HT-29 (cell line): ENCODE results near the gene PARD6A. TPM values are rescaled to one million over a fixed set of nuclear protein-coding genes. Genes with fewer than 3 reads are reported as not detected.

ENCODE experiments used
- DNase-seq: peaks from one replicate; pipeline ENCODE4 v3.0.0-alpha.2; 2015; ENCODE audit warnings: low spot score
- total RNA-seq: library from RNA; depleted of rRNA; stranded (reverse); fragments of >200 nt; shearing (Covaris generic); gene quantifications from 2 replicates; pipeline ENCODE4 v1.2.3, GENCODE V29; 2014

PARD6A gene
- total RNA-seq, 1 experiment from 2014 or later = 38.1 TPM

DNA sequence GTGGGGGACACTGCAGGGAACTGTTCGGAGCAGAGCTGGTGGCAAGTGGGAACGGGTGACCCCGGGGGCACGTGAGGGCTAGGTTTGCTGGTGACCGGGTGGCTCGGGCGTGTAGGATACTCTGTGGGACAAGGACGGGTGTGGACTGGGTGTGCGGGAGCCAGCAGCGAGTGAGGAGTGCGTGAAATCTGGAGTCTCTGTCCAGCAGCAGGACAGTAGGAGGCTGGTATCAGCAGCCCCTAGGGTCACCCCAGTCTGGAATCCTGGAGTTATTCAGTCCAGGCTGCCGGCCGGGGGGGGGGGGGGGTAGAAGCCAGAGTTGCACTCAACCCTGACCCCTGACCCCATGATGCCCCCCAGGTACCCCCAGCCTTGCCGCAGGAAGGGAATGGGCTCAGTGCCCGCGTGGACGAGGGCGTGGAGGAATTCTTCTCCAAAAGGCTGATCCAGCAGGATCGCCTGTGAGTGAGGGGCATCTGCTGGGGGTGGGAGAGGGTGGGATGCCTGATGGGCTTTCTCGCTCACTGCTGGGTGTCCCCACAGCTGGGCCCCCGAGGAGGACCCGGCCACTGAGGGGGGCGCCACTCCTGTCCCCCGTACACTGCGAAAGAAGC is 6.9 kb upstream of the PARD6A start:
- no peak for DNase-seq

DNA sequence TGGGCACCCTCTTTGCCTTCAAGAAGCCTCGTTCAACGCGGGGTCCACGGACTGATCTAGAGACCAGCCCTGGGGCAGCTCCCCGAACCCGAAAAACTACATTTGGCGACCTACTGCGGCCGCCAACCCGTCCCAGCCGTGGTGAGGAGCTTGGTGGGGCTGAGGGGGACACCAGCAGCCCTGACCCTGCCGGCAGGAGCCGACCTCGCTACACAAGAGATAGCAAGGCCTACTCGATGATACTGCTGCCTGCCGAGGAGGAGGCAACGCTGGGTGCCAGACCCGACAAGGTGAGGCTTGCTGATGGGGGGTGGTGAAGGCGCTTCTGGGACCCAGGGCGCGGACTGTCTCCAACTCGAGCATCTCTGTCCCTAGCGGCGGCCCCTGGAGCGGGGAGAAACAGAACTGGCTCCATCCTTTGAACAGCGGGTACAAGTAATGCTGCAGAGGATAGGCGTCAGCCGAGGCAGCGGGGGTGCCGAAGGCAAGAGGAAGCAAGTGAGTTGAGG is 6.3 kb upstream of the PARD6A start:
- DNase-seq = no peak

DNA sequence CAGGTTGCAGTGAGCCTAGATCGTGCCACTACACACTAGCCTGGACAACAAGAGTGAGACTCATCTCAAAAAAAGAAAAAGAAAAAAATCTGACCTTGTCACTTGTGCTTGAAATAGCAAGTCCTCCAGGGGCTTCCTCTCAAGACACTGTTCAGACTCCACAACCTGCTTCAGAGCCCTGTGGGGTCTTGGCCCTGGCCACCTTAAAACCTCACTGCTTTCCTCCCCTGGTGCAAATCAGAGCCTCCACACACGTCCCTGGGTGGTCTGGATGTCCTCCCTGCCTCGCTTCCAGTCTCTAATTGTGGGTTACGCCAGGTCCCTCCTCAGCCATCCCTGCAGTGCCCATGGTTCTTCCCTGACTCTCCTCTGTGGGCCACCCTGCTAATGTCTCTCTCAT is 5.4 kb upstream of the PARD6A start:
- no peak for DNase-seq

DNA sequence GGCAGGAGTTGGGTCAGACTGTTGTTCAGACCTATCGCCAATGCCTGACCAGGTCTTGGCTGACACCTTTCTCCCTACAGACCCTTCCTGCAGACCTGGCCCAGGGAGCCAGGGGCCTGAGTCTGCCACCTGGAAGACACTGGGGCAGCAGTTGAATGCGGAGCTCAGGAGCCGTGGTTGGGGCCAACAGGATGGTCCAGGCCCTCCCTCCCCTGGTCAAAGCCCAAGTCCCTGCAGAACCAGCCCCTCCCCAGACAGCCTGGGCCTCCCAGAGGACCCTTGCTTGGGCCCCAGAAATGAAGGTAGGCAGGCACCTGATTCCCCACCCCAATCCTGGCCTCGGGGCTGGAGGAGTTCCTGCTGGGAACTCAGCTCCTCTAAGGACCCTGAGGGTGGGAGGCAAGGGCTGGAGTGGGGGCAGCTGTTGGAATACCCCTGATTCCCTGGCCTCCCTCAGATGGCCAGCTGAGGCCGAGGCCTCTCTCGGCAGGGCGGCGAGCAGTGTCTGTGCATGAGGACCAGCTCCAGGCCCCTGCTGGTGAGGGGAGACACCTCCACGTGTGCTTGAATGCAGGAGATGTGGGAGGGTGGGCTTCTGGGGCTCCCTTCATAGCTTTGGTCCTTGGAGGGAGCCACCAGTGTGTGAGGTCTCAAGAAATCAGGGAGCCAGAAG is 4.3 kb upstream of the PARD6A start:
- DNase-seq = no peak

DNA sequence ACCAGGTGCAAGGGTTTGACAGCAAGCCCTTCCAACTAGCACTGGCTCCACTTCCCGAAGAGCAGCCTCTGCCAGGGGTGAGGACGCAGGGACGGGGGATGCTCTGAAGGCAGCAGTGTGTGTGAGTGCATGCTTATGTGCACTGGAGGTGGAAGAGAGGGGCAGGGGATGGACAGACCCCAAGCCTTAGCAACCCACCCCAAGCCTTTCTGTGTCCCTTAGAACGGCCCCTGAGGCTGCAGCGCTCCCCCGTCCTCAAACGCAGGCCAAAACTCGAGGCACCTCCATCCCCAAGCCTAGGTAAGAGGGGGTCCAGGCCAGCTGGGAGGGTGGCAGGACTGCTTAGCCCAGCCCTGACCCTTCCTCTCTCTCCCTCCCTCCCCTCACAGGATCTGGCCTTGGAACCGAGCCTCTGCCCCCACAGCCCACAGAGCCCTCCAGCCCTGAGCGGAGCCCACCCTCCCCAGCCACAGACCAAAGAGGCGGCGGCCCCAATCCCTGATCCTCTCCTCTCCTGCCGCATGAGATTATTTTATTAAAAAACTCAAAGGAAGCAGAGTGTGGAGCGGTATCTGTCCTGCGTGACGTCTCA is 3.6 kb upstream of the PARD6A start:
- DNase-seq = no peak

DNA sequence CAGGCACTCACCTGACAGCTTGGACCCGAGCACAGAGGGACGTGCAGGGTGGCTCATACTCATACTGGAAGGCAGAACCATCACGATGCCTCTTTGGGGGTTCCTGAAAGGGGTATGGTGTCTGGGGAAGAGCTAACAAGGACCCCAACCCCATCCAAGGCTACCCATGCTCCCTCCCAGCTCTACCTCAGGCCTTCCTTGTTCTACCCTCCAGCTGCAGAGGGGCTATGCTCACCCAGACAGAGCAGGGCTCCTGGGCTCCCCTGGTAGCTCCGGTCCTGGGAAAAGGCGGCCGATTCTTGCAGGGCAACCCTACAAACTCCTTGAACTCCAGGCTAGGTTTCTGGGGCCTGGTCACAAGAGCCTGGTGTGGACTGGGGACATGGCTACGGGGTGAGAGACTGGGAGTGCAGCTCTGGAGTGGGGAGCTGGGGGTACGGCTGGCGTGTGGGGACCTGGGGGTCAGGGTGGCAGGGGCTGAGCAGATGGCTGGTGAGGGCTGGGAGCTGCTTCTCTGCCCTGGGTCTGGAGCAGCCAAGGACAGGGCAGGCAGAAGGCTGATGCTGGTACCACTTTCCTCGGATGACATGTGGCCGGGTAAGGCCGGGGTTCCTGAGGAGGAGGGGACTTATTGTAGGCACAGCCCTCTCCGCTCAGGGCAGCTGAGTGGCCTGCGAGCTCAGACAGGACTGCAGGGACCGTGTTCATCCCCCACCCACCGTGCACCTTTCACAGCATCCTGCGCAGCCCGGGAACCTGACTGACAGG is 2.8 kb upstream of the PARD6A start:
- no peak for DNase-seq

DNA sequence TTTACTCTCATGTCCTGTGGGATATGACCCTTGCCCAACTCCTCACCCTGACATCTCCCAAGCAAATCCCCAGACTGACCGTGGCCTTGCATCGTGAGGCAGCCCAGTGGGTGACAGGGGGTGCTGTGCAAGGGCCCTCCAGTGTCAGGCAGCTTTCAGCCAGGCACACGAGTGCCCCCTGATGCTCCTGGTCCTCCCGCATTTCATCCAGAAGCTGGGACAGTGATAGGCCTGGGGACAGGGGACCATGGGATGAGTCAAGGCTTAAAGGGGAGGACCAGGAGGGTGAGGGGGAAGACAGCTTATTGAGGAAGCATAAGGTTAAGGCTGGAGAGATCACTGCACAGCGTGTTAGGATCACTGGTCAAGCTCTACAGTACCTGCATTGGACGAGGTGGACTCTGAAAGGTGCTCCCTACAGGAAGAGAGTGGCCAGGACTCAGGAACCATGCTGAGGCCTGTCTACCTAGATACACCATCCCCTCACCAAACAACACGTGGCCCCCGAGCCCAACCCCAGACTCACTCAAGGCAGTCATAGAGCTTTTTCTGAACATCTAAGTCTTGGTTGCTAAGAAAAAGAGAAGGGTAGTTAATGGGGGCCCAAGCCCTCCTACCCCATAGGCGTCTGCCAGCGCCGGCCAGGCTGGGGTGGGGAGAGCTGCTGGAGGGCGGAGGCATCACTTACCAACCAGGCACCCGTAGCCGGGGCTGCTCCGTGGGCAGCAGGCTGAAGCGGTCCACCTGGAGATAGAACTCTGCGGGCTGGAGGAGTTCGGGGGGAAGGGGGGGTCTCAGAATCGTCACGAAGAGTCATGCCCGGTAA is 1.7 kb upstream of the PARD6A start:
- DNase-seq = no peak

DNA sequence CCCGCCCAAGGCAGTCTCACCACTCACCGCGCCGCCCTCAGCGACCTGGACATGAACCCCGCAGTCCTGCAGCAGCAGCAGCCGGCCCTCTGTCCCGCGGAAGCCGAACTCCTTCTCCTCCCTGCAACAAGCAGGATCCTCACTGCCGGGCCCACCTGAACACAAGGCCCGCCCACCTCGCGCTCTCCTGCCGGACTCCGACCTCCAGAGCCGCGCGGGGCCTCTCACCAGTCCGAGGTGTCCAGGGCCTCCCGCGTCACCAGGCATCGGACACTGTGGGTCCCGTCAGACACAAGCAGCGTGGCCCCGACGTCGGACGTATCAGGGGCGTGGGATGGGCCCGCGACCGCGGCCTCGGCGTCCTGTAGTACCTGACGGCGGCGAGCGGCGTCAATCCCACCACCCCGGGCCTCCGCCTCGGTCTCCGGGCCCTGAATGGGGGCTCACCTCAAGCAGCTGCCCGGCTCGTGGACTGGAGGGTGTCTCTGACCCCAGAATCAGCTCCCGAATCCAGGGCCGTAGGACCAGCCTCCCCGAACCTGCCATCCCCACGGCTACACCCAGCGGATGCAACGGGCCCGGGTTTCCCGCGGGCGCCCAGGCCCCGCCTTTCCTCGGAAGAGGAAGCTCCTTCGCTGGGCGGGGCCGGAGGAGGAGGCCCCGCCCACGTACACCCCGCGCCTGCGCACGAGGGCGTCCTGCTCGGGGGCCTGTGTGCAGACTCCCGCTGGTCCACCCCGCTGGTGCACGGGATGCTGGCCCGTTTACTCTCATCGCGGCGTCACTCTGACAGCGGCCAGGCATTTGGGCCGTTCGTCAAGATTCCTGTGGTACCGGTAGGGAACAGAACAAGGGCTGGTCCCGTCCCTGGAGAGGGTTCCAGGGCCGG is 841 bp upstream of the PARD6A start, which contains the start of gene ACD:
Gene ACD, minus strand, starts transcription at position 586 of the 889 bp plus-strand sequence. Its CDS starts 40 bp downstream, at position 546.
- DNase-seq = peak; percentile 95

DNA sequence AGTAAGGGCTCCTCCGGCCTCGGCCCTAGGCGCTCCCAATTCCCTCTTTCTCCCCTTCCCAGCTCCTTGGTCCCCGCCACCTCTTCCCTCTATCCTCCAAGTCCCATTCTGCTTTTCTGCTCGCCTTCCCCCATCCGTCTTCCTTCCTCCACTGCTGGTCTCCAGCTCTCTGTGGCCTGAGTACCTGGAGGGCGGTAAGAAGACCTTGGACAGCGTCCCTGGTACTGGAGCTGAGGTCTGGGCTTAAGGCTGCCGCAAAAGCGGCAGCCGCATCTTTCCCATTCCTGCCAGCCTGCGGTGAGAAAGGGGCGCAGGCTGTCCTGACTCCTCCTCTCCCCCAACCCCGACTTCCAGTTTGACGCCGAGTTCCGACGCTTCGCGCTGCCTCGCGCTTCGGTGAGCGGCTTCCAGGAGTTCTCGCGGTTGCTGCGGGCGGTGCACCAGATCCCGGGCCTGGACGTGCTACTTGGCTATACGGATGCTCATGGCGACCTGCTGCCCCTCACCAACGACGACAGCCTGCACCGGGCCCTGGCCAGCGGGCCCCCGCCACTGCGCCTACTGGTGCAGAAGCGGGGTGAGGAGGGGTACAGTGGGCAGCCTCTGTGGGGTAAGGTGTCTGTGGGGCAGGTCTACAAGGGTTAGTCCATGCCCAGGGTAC is 471 bp downstream of the PARD6A start:
- peak; percentile 74 for DNase-seq

DNA sequence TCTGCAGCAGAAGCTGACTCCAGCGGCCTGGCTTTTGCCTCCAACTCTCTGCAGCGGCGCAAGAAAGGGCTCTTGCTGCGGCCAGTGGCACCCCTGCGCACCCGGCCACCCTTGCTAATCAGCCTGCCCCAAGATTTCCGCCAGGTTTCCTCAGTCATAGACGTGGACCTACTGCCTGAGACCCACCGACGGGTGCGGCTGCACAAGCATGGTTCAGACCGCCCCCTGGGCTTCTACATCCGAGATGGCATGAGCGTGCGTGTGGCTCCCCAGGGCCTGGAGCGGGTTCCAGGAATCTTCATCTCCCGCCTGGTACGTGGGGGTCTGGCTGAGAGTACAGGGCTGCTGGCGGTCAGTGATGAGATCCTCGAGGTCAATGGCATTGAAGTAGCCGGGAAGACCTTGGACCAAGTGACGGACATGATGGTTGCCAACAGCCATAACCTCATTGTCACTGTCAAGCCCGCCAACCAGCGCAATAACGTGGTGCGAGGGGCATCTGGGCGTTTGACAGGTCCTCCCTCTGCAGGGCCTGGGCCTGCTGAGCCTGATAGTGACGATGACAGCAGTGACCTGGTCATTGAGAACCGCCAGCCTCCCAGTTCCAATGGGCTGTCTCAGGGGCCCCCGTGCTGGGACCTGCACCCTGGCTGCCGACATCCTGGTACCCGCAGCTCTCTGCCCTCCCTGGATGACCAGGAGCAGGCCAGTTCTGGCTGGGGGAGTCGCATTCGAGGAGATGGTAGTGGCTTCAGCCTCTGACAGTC is 1.3 kb downstream of the PARD6A start:
- DNase-seq = no peak

DNA sequence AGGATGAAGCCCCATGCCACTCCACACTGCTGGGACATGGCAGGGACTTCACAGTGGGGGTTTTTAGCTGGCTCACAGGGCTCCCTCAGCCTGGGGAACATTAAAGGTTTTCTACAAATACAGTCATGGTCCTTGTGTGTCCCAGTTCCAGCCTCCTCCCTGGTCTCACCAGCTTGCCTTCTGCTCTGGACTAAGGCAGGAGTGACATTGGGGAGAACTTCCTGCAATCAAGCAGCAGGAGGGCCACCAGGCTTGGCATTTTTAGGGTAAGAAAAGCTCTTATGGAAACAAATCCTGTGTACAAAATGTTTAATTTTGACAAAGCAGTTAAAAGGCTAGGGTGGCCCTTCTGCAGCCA is 1.9 kb downstream of the PARD6A start:
- DNase-seq = no peak

DNA sequence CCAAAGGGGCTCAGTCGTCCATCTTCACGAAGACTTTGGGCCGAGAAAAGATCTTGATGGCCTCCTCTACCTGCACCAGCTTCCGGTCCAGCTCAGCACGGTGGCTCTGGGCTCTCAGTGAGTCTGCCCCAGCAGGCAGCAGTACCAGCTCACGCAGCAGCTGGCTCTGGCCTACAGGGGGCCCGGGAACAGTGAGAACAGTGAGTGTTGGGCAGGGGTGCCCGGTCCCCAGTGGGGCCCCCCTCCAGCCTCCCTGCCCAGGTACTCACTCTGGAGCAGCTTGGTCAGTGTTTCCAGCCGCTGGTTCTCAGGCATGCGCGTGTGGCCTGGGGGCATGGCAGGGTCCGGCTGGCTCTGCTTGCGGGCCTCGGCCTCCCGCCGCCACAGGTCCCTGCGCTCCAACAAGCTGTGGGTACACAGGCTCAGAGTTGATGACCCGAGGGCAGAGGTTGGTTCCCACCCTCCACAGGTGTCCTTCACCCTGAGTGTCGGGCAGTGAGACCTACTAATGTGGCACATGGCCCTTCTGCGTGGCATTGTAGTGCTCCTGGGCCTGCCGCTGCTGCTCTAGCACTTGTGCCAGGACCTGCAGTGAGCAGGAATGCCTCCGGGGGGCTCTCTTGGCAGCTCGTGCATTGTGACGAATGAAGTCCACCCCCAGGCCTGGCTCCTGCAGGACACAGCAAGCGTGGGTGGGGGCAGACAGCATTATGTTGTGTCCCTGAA is 2.6 kb downstream of the PARD6A start:
- DNase-seq = peak; percentile 38

DNA sequence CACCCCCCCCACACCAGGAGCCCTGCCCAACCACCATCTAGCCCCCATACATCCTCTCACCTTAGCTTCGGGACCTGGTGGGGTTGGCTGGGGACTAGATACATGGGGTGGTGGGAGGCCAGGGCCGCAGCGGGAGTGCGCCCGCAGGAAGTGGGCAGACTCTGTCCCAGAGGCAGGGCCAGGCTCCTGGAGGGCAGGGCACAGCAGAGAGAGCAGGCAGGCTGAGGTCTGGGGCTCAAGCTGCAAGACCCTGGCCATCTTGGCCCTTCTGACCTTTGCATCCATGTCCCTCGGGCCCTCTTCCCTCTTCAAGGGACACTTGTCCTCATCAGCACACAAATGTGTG is 3.1 kb downstream of the PARD6A start:
- no peak for DNase-seq

DNA sequence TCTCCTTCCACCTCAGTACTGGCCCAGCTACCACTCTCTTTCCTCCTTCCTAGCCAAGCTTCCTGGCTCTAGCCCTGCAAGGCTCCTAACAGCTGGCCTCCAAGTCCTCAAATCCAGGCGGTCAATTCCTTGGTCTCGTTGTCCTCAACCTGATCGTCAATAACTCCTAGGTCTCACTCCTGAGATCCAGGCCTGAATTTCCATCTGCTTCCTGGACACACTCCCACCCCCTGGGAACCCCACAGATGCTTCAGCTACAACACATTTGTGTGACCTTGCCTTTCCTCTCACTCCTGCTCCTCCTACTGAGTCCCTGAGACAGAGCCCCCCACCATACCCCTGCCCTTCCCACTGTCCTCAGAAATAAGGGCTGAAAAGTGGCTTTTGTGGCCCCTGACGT is 3.5 kb downstream of the PARD6A start:
- no peak for DNase-seq

DNA sequence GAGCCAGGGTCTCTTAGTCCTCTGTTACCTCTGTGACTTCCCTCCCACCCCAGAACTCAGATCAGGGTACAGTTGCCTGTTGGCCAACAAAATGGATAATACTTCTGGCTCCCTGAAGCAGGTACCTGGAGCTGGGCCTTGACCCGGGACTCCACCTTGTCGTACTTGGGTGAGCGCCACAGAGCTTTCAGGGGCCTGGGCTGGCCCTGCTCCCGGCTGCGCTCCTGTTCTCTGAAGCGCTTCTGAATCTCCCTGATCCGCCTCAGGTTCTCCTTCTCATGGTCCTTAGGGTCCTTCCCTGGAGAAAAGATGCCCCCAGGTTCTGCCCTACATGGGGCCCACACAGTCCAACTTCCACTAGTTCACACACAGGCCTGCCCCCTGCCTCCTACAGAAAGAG is 4.1 kb downstream of the PARD6A start:
- DNase-seq = no peak

DNA sequence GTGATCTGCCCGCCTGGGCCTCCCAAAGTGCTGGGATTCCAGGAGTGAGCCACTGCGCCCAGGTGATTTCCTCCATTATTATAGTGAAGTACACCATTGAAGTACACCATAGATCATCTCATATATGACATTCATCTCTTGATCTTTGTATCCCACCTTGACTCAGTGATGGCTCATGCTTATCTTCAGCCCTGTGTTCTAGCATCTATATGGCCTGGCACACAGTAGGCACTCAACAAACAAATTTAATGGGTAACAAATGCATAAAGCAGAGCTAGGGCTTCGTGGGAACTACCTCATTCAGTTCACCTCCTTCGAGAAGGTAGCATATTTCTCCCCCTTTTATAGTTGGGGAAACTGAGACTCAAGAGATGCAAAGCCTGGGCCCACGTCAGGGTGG is 4.8 kb downstream of the PARD6A start:
- no peak for DNase-seq

DNA sequence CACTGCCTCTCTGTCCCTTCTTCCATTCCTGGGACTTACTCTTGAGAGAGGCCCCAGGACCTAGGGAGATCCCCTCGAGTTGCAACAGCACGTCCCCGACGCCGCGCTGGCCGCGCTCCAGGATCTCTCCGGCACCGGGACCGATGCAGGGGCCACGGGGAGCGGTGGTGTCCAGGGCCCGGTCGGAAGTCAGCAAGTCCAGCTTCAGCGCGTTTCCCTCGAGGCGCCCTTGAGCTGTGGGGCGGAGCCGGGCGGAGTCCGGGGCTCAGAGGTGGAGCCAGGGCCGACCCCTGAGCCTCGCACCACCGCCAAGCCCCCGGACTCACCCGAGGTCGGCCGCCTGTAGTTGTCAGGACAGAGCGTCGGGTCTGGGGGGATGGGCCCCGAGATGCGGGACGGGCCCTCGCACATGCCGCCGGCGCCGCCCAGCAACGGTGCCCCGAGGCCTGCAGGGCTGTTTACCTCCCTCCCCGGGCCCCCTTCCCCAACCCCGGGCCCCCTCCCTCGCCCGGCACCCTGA is 5.3 kb downstream of the PARD6A start:
- DNase-seq = peak; percentile 36
